Psoas muscle (tissue), 8 donors: ENCODE data around the gene COL23A1. TPM values are rescaled to one million over a fixed set of nuclear protein-coding genes. Genes with fewer than 3 reads are reported as not detected.

Experiments used
- ATAC-seq, 4 donors: fragments of 200-7000 bp; cut with Tn5 transposase; one replicate each; pipeline ENCODE4 v1.9.1; 2020; ENCODE audit warnings: moderate library complexity in 3 of 4, mild to moderate bottlenecking in 2 of 4
- DNase-seq, 2 donors: peaks; one replicate each; pipeline ENCODE4 v3.0.0-alpha.2; 2020
- H3K27ac ChIP-seq: fragments of 200-600 bp; one replicate; pipeline ENCODE4 v1.8.0; 2022
- H3K27me3 ChIP-seq, 3 donors: fragments of 200-600 bp in 1 of 3; one replicate each; pipeline versions ENCODE4 v1.6.1 to v1.8.0; 2013 to 2022; ENCODE audit warnings: low read length in 2 of 3, mild to moderate bottlenecking in 2 of 3, moderate library complexity in 1 of 3; ENCODE audit not compliant: insufficient read depth in 3 of 3
- H3K36me3 ChIP-seq, 2 donors: fragments of 200-600 bp in 1 of 2; one replicate each; pipeline versions ENCODE4 v1.6.1 to v1.8.0; 2013 to 2022; ENCODE audit warnings: low read depth in 1 of 2, mild to moderate bottlenecking in 1 of 2, moderate library complexity in 1 of 2; ENCODE audit not compliant: insufficient read depth in 1 of 2
- H3K4me1 ChIP-seq: fragments of 200-600 bp; one replicate; pipeline ENCODE4 v1.8.0; 2022
- H3K4me3 ChIP-seq: fragments of 200-600 bp; one replicate; pipeline ENCODE4 v1.8.0; 2022; ENCODE audit warnings: mild to moderate bottlenecking
- H3K9me3 ChIP-seq: fragments of 200-600 bp; one replicate; pipeline ENCODE4 v1.8.0; 2022
- CTCF ChIP-seq: fragments of 200-600 bp; IDR thresholded peaks from one replicate; pipeline ENCODE4 v1.8.0; 2022; ENCODE audit warnings: antibody characterized with exemption
- WGBS, 3 donors: extraction: QIAGEN DNeasy Blood & Tissue Kit; methylation state at CpG; one replicate each; pipeline versions ENCODE4 v1.1.6 to v1.1.7; 2013; 5-methylcytosine and 5-hydroxymethylcytosine counted together
- intact Hi-C, 2 donors: fragments of 100-400 bp; cut with DNase I; formaldehyde crosslinking; loops; one replicate each; pipeline versions ENCODE4 v1.11.0 to v1.14.2; 2022
- polyA plus RNA-seq, 3 donors: library from polyadenylated mRNA; stranded (reverse); fragments of 200-250 nt; gene quantifications; one replicate each; pipeline ENCODE4 v1.2.3, GENCODE V29; 2013
- total RNA-seq, 4 donors: library from RNA; stranded (reverse); fragmentation: NEBNext Ultra II Directional in 2 of 4; extraction: Animal tissue kit (Norgen Biotek cat#: 25700) in 2 of 4; gene quantifications; one replicate each; pipeline versions ENCODE4 v1.2.1 to v1.2.4, GENCODE V29; 2021 to 2023
- donor health status: healthy with polysubstance abuse.
- donor health status: DM: no; HTN: no; CAD: no; lungs with moderate emphysema.
- donor health status: Bipolar disorder and iron deficiency.
- donor health status: healthy.
- donor health status: DM: yes; HTN: yes; CAD: no.
- donor health status: DM: no; HTN: no; CAD: no.
- donor health status: DM: no; HTN: no; CAD: no.
- donor health status: DM: yes; HTN: yes; CAD: no.

The COL23A1 gene
- total and polyA plus RNA-seq, 7 donors: 0.66 to 3.0 (median 1.2) TPM

GRCh38 chr5:178363501-178364325 is 226.5 kb downstream of the COL23A1 start:
- Histone ChIP-seq H3K9me3 (no peaks in the 10 kb centered on the region), H3K4me3 (no peak overlapping the region), H3K36me3 (no peaks in the 10 kb centered on the region), H3K4me1 (no peaks in the 10 kb centered on the region), H3K27me3 (no peaks in the 10 kb centered on the region), H3K27ac (no peak overlapping the region)
- DNase-seq (peak in 1 of 2 donors; percentile 21), ATAC-seq (no peak)
- no peak for TF ChIP-seq CTCF
- intact Hi-C loops: no loop called here
- 79 to 87% (median 80%) methylated on average over 25 of the region's 25 CpGs for WGBS, 3 donors

- intact Hi-C loops: no loop called here
- no peak for ATAC-seq
- WGBS, 3 donors: 90 to 92% (median 91%) methylated on average over 19 of the region's 19 CpGs
- Histone ChIP-seq H3K36me3 (no peaks in the 10 kb centered on the region), H3K4me1 (no peaks in the 10 kb centered on the region), H3K27ac (no peak overlapping the region), H3K4me3 (no peak overlapping the region), H3K27me3 (peaks cover 0 to 1% (median 0%) of the 10 kb centered on the region in 3 donors), H3K9me3 (no peaks in the 10 kb centered on the region)
- no peak for TF ChIP-seq CTCF
- peak in 1 of 2 donors; percentile 45 for DNase-seq
Measured at GRCh38 chr5:178361657-178362445, 228.3 kb downstream of the COL23A1 start.

- Histone ChIP-seq H3K36me3 (no peaks in the 10 kb centered on the region), H3K4me1 (no peaks in the 10 kb centered on the region), H3K27ac (no peak overlapping the region), H3K9me3 (no peaks in the 10 kb centered on the region), H3K4me3 (no peak overlapping the region), H3K27me3 (peaks cover 0 to 9% (median 1%) of the 10 kb centered on the region in 3 donors)
- 53 to 64% (median 56%) methylated on average over 5 of the region's 5 CpGs for WGBS, 3 donors
- intact Hi-C loops: no loop called here
- no peak for TF ChIP-seq CTCF
- no peak for DNase-seq
- no peak for ATAC-seq
Measured at GRCh38 chr5:178360926-178361235, 229.3 kb downstream of the COL23A1 start.

GRCh38 chr5:178360222-178360925 is 229.8 kb downstream of the COL23A1 start:
- 78 to 85% (median 82%) methylated on average over 19 of the region's 19 CpGs for WGBS, 3 donors
- no peaks in the 10 kb centered on the region for H3K4me1 ChIP-seq
- no peak overlapping the region for H3K27ac ChIP-seq

More at GRCh38 chr5:178360222-178360925, 229.8 kb downstream of the COL23A1 start:
- Histone ChIP-seq H3K36me3 (no peaks in the 10 kb centered on the region), H3K4me3 (no peak overlapping the region), H3K9me3 (no peaks in the 10 kb centered on the region), H3K27me3 (peaks cover 0 to 9% (median 1%) of the 10 kb centered on the region in 3 donors)
- no peak for TF ChIP-seq CTCF
- ATAC-seq (peak in 1 of 4 donors; percentile 54), DNase-seq (peak in 1 of 2 donors; percentile 65)
- intact Hi-C loops: no loop called here
